ENCODE measurements around the gene KRT83. TPM values are rescaled to one million over a fixed set of nuclear protein-coding genes. Genes with fewer than 3 reads are reported as not detected.

KRT83 gene
- total RNA-seq, 1 donor from 2014 or later, result not detected

GRCh38 chr12:52264435-52264825 lies 56.8 kb downstream of the KRT83 start:
- Mint-ChIP-seq H3K9me3 (peaks cover 14% of the 10 kb centered on the region), H3K36me3 (peaks cover 4% of the 10 kb centered on the region), H3K4me3 (no peak overlapping the region), H3K27ac (no peak overlapping the region), H3K4me1 (ENCODE audit: unreplicated experiment) (peaks cover 22% of the 10 kb centered on the region), H3K27me3 (peaks cover 25% of the 10 kb centered on the region)
- no peak for DNase-seq (ENCODE audit: extremely low spot score, unreplicated experiment)
- TF ChIP-seq CTCF (conservative IDR thresholded peaks at IDR 0.05), result no peak

Other genes starting within 250 kb of the KRT83 start
- not detected in 2 replicates for gene SMIM41, start 241.7 kb downstream of the KRT83 start, total RNA-seq (ENCODE audit: low replicate concordance)
- gene KRT80, start 129.4 kb downstream of the KRT83 start, total RNA-seq (ENCODE audit: low replicate concordance), result 23.1 and 65.1 TPM in 2 replicates
- 125 and 293 TPM in 2 replicates for gene KRT7, start 88.2 kb downstream of the KRT83 start, total RNA-seq (ENCODE audit: low replicate concordance)
- gene KRT86, start 46.8 kb downstream of the KRT83 start, total RNA-seq (ENCODE audit: low replicate concordance), result 0.14 TPM in 1 of 2 replicates, not detected in the other
- gene KRT81, start 29.9 kb downstream of the KRT83 start, total RNA-seq (ENCODE audit: low replicate concordance), result 0.31 TPM in 2 replicates
- gene KRT85, start 46.1 kb upstream of the KRT83 start, total RNA-seq (ENCODE audit: low replicate concordance), result not detected in 2 replicates
- not detected in 2 replicates for gene KRT84, start 64.3 kb upstream of the KRT83 start, total RNA-seq (ENCODE audit: low replicate concordance)
- gene KRT82, start 84.9 kb upstream of the KRT83 start, total RNA-seq (ENCODE audit: low replicate concordance), result not detected in 2 replicates
- gene KRT75, start 113.0 kb upstream of the KRT83 start, total RNA-seq (ENCODE audit: low replicate concordance), result not detected in 2 replicates
- 0.14 TPM in 1 of 2 replicates, not detected in the other for gene KRT6B, start 130.7 kb upstream of the KRT83 start, total RNA-seq (ENCODE audit: low replicate concordance)
- gene KRT6C, start 152.4 kb upstream of the KRT83 start, total RNA-seq (ENCODE audit: low replicate concordance), result 0.19 and 0.31 TPM in 2 replicates
- 9.9 and 41.6 TPM in 2 replicates for gene KRT6A, start 171.9 kb upstream of the KRT83 start, total RNA-seq (ENCODE audit: low replicate concordance)
- gene KRT5, start 199.0 kb upstream of the KRT83 start, total RNA-seq (ENCODE audit: low replicate concordance), result 13.0 and 25.0 TPM in 2 replicates
- 0.50 TPM in 1 of 2 replicates, not detected in the other for gene KRT71, start 231.7 kb upstream of the KRT83 start, total RNA-seq (ENCODE audit: low replicate concordance)